Activated CD8-positive, alpha-beta memory T cell treated with anti-CD3 and anti-CD28 coated beads for 24 hours (primary cell): ENCODE results near the gene NBPF9.
"Not testable (repeated sequence)": the region's sequence is repeated elsewhere in the genome, so short reads cannot be mapped to it uniquely, and the experiment has no call there.

ENCODE experiments used
- DNase-seq: peaks from one replicate; pipeline ENCODE4 v3.0.0-alpha.2; 2020

NBPF9 gene

DNA sequence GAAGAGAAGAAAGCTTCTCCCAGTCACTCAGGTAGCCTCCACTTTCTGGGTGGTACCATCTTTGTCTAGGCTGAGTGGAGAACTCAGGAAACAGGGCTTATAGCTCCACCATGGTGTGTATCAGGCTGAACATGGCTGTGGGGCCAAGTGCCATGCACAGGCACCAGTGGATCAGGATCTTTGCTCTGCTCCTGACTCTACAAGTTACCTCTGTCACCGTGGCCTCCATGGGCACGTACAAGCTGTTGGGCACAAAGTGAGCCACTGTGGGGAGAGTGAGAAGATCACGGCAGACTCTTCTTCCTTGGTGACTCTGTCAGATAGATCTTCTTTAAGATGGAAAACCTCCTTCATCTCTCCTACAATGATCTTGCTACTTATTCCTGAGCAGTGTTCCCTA is 93.6 kb downstream of the NBPF9 start:
- DNase-seq, result not testable (repeated sequence)

GRCh38 chr1:149008769-149009168 is 94.6 kb downstream of the NBPF9 start:
- DNase-seq, result not testable (repeated sequence)

DNA sequence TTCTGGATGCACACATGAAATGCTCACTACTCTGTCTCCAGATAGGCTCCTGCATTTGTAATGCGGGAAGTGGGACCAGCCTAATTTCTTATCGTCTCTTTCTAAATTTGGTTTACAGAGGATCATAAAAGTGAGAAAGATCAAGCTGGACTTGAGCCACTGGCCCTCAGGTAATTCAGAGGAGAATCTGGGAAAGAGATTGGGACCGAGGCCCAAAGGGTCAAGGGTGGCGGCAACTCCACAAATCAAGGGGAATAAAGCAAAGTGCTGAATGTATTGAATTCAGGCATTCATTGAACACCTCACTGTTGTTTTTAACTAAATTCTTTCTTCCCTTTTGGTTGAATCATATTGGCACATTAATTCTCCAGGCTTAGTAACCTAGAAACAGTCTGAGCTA is 95.0 kb downstream of the NBPF9 start:
- DNase-seq, result not testable (repeated sequence)
